ENCODE data around the gene ZNF511.

GRCh38 chr10:133282846-133283390 is 25.8 kb upstream of the ZNF511 start:
- TF ChIP-seq POLR2A (IDR thresholded peaks at IDR 0.05) (no peak), CTCF (IDR thresholded peaks at IDR 0.05) (no peak)

Data from tibial nerve (tissue), 3 donors.